Breast epithelium (tissue), 4 donors: ENCODE measurements around the gene SPIB. TPM values are rescaled to one million over a fixed set of nuclear protein-coding genes. Genes with fewer than 3 reads are reported as not detected.
"Not testable (repeated sequence)": the region's sequence is repeated elsewhere in the genome, so short reads cannot be mapped to it uniquely, and the experiment has no call there.

ENCODE experiments used
- DNase-seq, 2 donors: peaks; one replicate each; pipeline ENCODE4 v3.0.0-alpha.2; 2019; ENCODE audit warnings: low spot score in 2 of 2
- H3K27ac ChIP-seq, 2 donors: fragments of 200-600 bp; sonication (generic) in 1 of 2; one replicate each; pipeline ENCODE4 v1.5.1; 2016 to 2019; ENCODE audit warnings: mild to moderate bottlenecking in 1 of 2
- H3K27me3 ChIP-seq, 2 donors: fragments of 200-600 bp; sonication (generic) in 1 of 2; one replicate each; pipeline versions ENCODE4 v1.5.1 to v1.6.0; 2017 to 2019; ENCODE audit warnings: control low read depth in 1 of 2, mild to moderate bottlenecking in 1 of 2
- H3K36me3 ChIP-seq: fragments of 200-600 bp; one replicate; pipeline ENCODE4 v1.5.1; 2019
- H3K4me1 ChIP-seq, 2 donors: fragments of 200-600 bp; sonication (generic); one replicate each; pipeline ENCODE4 v1.5.1; 2016 to 2019; ENCODE audit warnings: control low read depth in 1 of 2
- H3K4me3 ChIP-seq, 3 donors: fragments of 200-600 bp; sonication (generic); 1 replicate in 2 of 3; 2 replicates in 1 of 3; pipeline ENCODE4 v1.5.1; 2016 to 2019; ENCODE audit warnings: mild to moderate bottlenecking in 3 of 3, moderate library complexity in 2 of 3
- H3K9me3 ChIP-seq, 2 donors: fragments of 200-600 bp; sonication (generic) in 1 of 2; one replicate each; pipeline ENCODE4 v1.5.1; 2016 to 2019; ENCODE audit warnings: control low read depth in 1 of 2
- POLR2A ChIP-seq: fragments of 450-650 bp; IDR thresholded peaks from one replicate; pipeline ENCODE4 v1.6.1; 2016; ENCODE audit warnings: antibody characterized with exemption, mild to moderate bottlenecking, moderate library complexity
- POLR2AphosphoS5 ChIP-seq, 3 donors: sonication (generic); formaldehyde crosslinking; IDR thresholded peaks; one replicate each; pipeline ENCODE4 v1.6.1; 2017; ENCODE audit warnings: antibody characterized with exemption in 3 of 3
- intact Hi-C: fragments of 100-400 bp; cut with DNase I; formaldehyde crosslinking; loops from one replicate; pipeline ENCODE4 v1.15.1; 2023; ENCODE audit warnings: low total_unique reads
- total RNA-seq, 3 donors: library from RNA; depleted of rRNA; stranded (reverse); fragments of >200 nt; gene quantifications; one replicate each; pipeline ENCODE4 v1.1.0, GENCODE V29; 2016
- TF ChIP-seq, protein P1 (sequence below), 3 donors: fragments of 450-650 bp; IDR thresholded peaks; one replicate each; pipeline ENCODE4 v1.5.1; 2016 to 2017; ENCODE audit warnings: antibody characterized with exemption in 3 of 3, mild to moderate bottlenecking in 3 of 3, moderate library complexity in 3 of 3

The SPIB gene
- total RNA-seq, 3 donors from 2014 or later, result 0.33 TPM; not detected in 2

DNA sequence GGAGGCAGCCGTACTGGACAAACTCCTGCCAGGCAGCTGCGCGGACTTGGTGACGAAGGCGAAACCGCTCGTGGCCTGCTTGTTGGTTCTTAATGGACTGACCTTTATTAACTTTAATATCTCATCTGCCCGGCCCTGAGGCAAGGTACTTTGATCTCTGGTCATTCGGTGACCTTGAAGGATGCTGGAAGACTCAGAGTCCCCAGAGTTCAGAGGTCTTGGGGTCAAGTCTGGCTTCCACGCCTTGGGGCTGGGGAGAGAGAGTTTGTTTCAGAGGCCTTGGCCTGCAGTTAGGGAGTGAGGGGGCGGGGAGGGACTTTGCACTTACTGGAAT lies 47.9 kb downstream of the SPIB start:
- DNase-seq, result no peak
- Histone ChIP-seq H3K4me3 (no peak overlapping the region), H3K27ac (no peak overlapping the region), H3K9me3 (no peaks in the 10 kb centered on the region), H3K36me3 (no peaks in the 10 kb centered on the region), H3K27me3 (peaks cover 0 to 6% of the 10 kb centered on the region in 2 donors), H3K4me1 (no peaks in the 10 kb centered on the region)
- intact Hi-C loops, result loop anchor here (5.0 kb wide), 1 partner anchor 401 kb away; no protein-coding TSS in a partner anchor
- TF ChIP-seq POLR2A (no peak), POLR2AphosphoS5 (IDR thresholded peaks at IDR 0.05) (no peak)
- TF ChIP-seq, protein P1, sequence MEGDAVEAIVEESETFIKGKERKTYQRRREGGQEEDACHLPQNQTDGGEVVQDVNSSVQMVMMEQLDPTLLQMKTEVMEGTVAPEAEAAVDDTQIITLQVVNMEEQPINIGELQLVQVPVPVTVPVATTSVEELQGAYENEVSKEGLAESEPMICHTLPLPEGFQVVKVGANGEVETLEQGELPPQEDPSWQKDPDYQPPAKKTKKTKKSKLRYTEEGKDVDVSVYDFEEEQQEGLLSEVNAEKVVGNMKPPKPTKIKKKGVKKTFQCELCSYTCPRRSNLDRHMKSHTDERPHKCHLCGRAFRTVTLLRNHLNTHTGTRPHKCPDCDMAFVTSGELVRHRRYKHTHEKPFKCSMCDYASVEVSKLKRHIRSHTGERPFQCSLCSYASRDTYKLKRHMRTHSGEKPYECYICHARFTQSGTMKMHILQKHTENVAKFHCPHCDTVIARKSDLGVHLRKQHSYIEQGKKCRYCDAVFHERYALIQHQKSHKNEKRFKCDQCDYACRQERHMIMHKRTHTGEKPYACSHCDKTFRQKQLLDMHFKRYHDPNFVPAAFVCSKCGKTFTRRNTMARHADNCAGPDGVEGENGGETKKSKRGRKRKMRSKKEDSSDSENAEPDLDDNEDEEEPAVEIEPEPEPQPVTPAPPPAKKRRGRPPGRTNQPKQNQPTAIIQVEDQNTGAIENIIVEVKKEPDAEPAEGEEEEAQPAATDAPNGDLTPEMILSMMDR (IDR thresholded peaks at IDR 0.05), result no peak

- H3K36me3 ChIP-seq, result no peaks in the 10 kb centered on the region
- H3K4me3 ChIP-seq, result no peak overlapping the region
- no peaks in the 10 kb centered on the region for H3K9me3 ChIP-seq
- H3K4me1 ChIP-seq, result no peaks in the 10 kb centered on the region
- H3K27me3 ChIP-seq, result peaks cover 0 to 4% of the 10 kb centered on the region in 2 donors
- DNase-seq, result no peak
- no peak overlapping the region for H3K27ac ChIP-seq
- intact Hi-C loops, result loop anchor here (5.0 kb wide), 1 partner anchor 400 kb away; no protein-coding TSS in a partner anchor
- no peak for TF ChIP-seq POLR2AphosphoS5 (IDR thresholded peaks at IDR 0.05)
- TF ChIP-seq, protein P1 (IDR thresholded peaks at IDR 0.05), result no peak
- TF ChIP-seq POLR2A, result no peak
Observed at GRCh38 chr19:50467566-50467965, 48.8 kb downstream of the SPIB start.

DNA sequence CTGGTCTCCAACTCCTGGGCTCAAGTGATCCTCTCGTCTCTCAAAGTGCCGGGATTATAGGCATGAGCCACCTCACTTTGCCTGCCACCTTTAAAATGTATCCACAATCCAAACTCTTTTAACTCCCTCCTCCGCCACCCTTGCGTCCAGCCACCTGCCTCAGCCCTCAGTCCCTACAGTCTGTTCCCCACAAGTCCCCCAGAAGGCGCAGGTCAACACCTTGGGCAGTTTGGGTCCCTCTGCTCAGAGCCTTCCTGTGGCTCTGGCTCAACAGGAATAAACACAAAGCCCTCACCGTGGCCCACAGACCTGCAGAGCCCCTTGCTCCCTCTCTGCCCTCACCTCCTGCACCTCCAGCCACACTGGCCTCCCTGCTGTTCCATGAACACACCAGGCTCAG lies 50.1 kb downstream of the SPIB start:
- Histone ChIP-seq H3K36me3 (no peaks in the 10 kb centered on the region), H3K4me1 (no peaks in the 10 kb centered on the region), H3K27me3 (peaks cover 0 to 4% of the 10 kb centered on the region in 2 donors), H3K9me3 (no peaks in the 10 kb centered on the region), H3K27ac (no peak overlapping the region), H3K4me3 (no peak overlapping the region)
- intact Hi-C loops, result loop anchor here (5.0 kb wide), 1 partner anchor 398 kb away; no protein-coding TSS in a partner anchor
- DNase-seq, result no peak
- TF ChIP-seq POLR2AphosphoS5 (IDR thresholded peaks at IDR 0.05), result no peak
- TF ChIP-seq POLR2A, result no peak
- TF ChIP-seq, protein P1 (IDR thresholded peaks at IDR 0.05), result no peak

GRCh38 chr19:50473336-50473735 lies 54.6 kb downstream of the SPIB start:
- H3K27ac ChIP-seq, H3K27me3 ChIP-seq, H3K4me3 ChIP-seq, intact Hi-C loops, DNase-seq, H3K36me3 ChIP-seq, H3K9me3 ChIP-seq, H3K4me1 ChIP-seq: not testable (repeated sequence)

- TF ChIP-seq POLR2AphosphoS5 (IDR thresholded peaks at IDR 0.05), result no peak
- TF ChIP-seq POLR2A, result no peak
- TF ChIP-seq, protein P1 (IDR thresholded peaks at IDR 0.05), result no peak
- H3K4me1 ChIP-seq, result peaks cover 3 to 9% of the 10 kb centered on the region in 2 donors
- no peaks in the 10 kb centered on the region for H3K27me3 ChIP-seq
- intact Hi-C loops, result no loop called here
- no peak overlapping the region for H3K27ac ChIP-seq
- no peaks in the 10 kb centered on the region for H3K36me3 ChIP-seq
- no peak overlapping the region for H3K4me3 ChIP-seq
- no peaks in the 10 kb centered on the region for H3K9me3 ChIP-seq
- no peak for DNase-seq
Observed at GRCh38 chr19:50475101-50475568, 56.4 kb downstream of the SPIB start.
